Right lung (tissue), 5 donors: Measurements from ENCODE around the gene RPL13A. TPM values are rescaled to one million over a fixed set of nuclear protein-coding genes. Genes with fewer than 3 reads are reported as not detected.

Experiments
- DNase-seq, 2 donors: peaks; one replicate each; pipeline ENCODE4 v3.0.0-alpha.2; 2013
- polyA plus RNA-seq, 5 donors: library from polyadenylated mRNA; unstranded; fragments of 120-200 nt; gene quantifications; one replicate each; pipeline versions ENCODE4 v1.2.1 to v1.2.3, GENCODE V29; 2013; ENCODE audit warnings: inconsistent platforms in 1 of 5, low replicate concordance in 1 of 5; ENCODE audit not compliant: insufficient read length in 5 of 5, insufficient read depth in 1 of 5

Gene RPL13A
- polyA plus RNA-seq, 5 donors, result 3,241 to 4,813 (median 3,633) TPM

DNA sequence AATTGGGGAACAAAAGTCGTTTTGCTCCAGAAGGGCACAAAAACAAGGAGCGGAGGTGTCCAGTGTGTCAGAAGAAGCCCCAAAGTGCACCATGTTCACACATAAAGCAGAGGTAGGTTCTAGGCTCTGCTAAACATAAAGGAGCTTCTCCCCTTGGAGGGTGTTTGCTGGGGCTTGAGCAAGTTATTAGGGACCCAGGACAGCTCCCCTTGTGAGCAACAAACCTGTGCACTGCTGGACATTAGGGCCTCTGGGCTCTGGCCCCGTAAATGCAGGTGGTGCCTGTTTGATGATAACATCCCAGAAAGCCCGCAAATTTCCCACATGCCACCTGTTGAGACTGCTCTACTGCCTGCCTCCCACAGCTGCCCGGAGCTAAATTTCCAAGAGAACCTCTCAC is 51.2 kb downstream of the RPL13A start:
- no peak for DNase-seq

DNA sequence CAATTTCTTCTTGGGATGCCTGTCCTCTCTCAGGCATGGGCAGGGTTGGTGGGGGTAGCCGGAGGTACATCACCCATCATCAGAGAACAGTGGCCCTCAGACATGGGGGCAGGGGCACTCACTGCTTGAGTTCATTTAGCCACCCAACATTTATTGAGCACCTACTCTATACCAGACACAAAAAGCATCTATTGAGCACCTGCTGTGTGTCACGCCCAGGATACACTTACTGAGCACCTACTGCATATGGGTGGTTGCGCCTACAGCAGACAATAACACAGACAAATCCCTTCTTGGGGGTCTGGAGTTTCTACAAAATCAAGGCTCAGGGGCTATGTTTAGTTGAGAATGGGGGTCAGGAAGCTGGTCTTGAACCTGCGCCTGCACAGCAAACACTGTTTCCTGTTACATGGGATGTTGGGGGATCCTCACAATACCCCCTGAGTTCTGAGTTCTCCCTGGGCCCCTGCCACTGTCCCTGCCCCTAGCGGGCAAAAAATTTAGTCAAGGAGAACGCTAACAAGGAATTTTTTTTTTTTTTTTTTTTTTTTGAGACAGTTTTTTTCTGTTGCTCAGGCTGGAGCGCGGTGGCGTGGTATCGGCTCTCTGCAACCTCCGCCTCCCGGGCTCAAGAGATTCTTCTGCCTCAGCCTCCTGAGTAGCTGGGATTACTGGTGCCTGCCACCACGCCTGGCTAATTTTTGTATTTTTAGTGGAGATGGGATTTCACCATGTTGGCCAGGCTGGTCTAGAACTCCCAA is 52.0 kb downstream of the RPL13A start:
- DNase-seq, result no peak

Other genes starting within 250 kb of the RPL13A start
- 1 to 10 TPM; 2.7 to 5.3 (median 3.9) TPM for gene SLC6A16, start 162.4 kb upstream of the RPL13A start, polyA plus RNA-seq
- 10 to 100 TPM; 35.1 to 50.8 (median 44.1) TPM for gene CD37, start 152.2 kb upstream of the RPL13A start, polyA plus RNA-seq
- 100 to 1,000 TPM; 105 to 138 (median 117) TPM for gene TEAD2, start 125.2 kb upstream of the RPL13A start, polyA plus RNA-seq
- gene DKKL1, start 123.7 kb upstream of the RPL13A start, polyA plus RNA-seq, result 1 to 10 TPM; 2.4 to 5.0 (median 3.6) TPM
- not detected for gene KASH5, start 99.4 kb upstream of the RPL13A start, polyA plus RNA-seq
- gene PTH2, start 64.2 kb upstream of the RPL13A start, polyA plus RNA-seq, result not detected
- gene GFY, start 62.2 kb upstream of the RPL13A start, polyA plus RNA-seq, result not detected
- gene SLC17A7, start 46.1 kb upstream of the RPL13A start, polyA plus RNA-seq, result under 1 TPM; 0.31 to 0.51 (median 0.34) TPM
- gene PIH1D1, start 35.8 kb upstream of the RPL13A start, polyA plus RNA-seq, result 10 to 100 TPM; 66.9 to 88.7 (median 78.2) TPM
- 10 to 100 TPM; 12.8 to 24.3 (median 14.0) TPM for gene ALDH16A1, start 34.4 kb upstream of the RPL13A start, polyA plus RNA-seq
- 10 to 100 TPM in 1 of 5 donors, 1 to 10 TPM in 4; 4.8 to 10.1 (median 6.5) TPM for gene FLT3LG, start 13.4 kb upstream of the RPL13A start, polyA plus RNA-seq
- gene RPS11, start 8.8 kb downstream of the RPL13A start, polyA plus RNA-seq, result 1,000 to 10,000 TPM; 3,362 to 3,985 (median 3,582) TPM
- 100 to 1,000 TPM; 258 to 406 (median 318) TPM for gene FCGRT, start 25.1 kb downstream of the RPL13A start, polyA plus RNA-seq
- gene RCN3, start 40.4 kb downstream of the RPL13A start, polyA plus RNA-seq, result 10 to 100 TPM; 13.9 to 48.4 (median 21.5) TPM
- gene NOSIP, start 92.9 kb downstream of the RPL13A start, polyA plus RNA-seq, result 10 to 100 TPM; 51.0 to 80.7 (median 59.0) TPM
- gene PRRG2, start 93.7 kb downstream of the RPL13A start, polyA plus RNA-seq, result 1 to 10 TPM; 3.3 to 6.1 (median 4.4) TPM
- 10 to 100 TPM; 15.9 to 35.4 (median 23.7) TPM for gene PRR12, start 103.6 kb downstream of the RPL13A start, polyA plus RNA-seq
- gene RRAS, start 152.5 kb downstream of the RPL13A start, polyA plus RNA-seq, result 10 to 100 TPM; 20.3 to 39.5 (median 24.7) TPM
- gene SCAF1, start 154.6 kb downstream of the RPL13A start, polyA plus RNA-seq, result 10 to 100 TPM; 18.4 to 45.0 (median 31.3) TPM
- 10 to 100 TPM; 48.9 to 87.5 (median 73.7) TPM for gene IRF3, start 178.2 kb downstream of the RPL13A start, polyA plus RNA-seq
- gene BCL2L12, start 178.3 kb downstream of the RPL13A start, polyA plus RNA-seq, result 10 to 100 TPM; 20.2 to 34.8 (median 24.7) TPM
- gene PRMT1, start 189.7 kb downstream of the RPL13A start, polyA plus RNA-seq, result 100 to 1,000 TPM; 189 to 299 (median 236) TPM
- gene ADM5, start 202.0 kb downstream of the RPL13A start, polyA plus RNA-seq, result 1 to 10 TPM in 4 of 5 donors, under 1 TPM in 1; 0.76 to 2.8 (median 1.3) TPM
- 10 to 100 TPM; 24.3 to 34.0 (median 27.8) TPM for gene CPT1C, start 203.5 kb downstream of the RPL13A start, polyA plus RNA-seq